Activated T-cell treated with anti-CD3 and anti-CD28 coated beads for 48 hours (primary cell): ENCODE data around the gene TRDN.
"Not testable (repeated sequence)": the region's sequence is repeated elsewhere in the genome, so short reads cannot be mapped to it uniquely, and the experiment has no call there.

ENCODE experiments used
- DNase-seq: peaks from one replicate; pipeline ENCODE4 v3.0.0-alpha.2; 2020; ENCODE audit warnings: low read depth

Gene TRDN

GRCh38 chr6:123503619-123504018 lies 133.1 kb downstream of the TRDN start:
- no peak for DNase-seq

- no peak for DNase-seq
Measured at GRCh38 chr6:123497025-123497424, 139.7 kb downstream of the TRDN start.

- DNase-seq, result no peak
Measured at GRCh38 chr6:123489589-123489988, 147.2 kb downstream of the TRDN start.

- DNase-seq, result no peak
Measured at GRCh38 chr6:123480986-123481385, 155.8 kb downstream of the TRDN start.

- DNase-seq, result not testable (repeated sequence)
Measured at GRCh38 chr6:123472025-123472702, 164.6 kb downstream of the TRDN start.

GRCh38 chr6:123467392-123467791 lies 169.4 kb downstream of the TRDN start:
- no peak for DNase-seq

GRCh38 chr6:123462152-123462551 lies 174.6 kb downstream of the TRDN start:
- DNase-seq, result no peak

- DNase-seq, result no peak
Measured at GRCh38 chr6:123458218-123458617, 178.5 kb downstream of the TRDN start.

- no peak for DNase-seq
Measured at GRCh38 chr6:123456836-123457235, 179.9 kb downstream of the TRDN start.

GRCh38 chr6:123454448-123454847 lies 182.3 kb downstream of the TRDN start:
- no peak for DNase-seq

GRCh38 chr6:123453071-123453470 lies 183.7 kb downstream of the TRDN start:
- DNase-seq, result not testable (repeated sequence)

GRCh38 chr6:123448306-123448884 lies 188.4 kb downstream of the TRDN start:
- DNase-seq, result no peak

- no peak for DNase-seq
Measured at GRCh38 chr6:123447315-123447937, 189.3 kb downstream of the TRDN start.

GRCh38 chr6:123439371-123439770 lies 197.4 kb downstream of the TRDN start:
- no peak for DNase-seq

- DNase-seq, result no peak
Measured at GRCh38 chr6:123434186-123434585, 202.6 kb downstream of the TRDN start.

GRCh38 chr6:123430970-123431369 lies 205.8 kb downstream of the TRDN start:
- no peak for DNase-seq

GRCh38 chr6:123427008-123427407 lies 209.7 kb downstream of the TRDN start:
- DNase-seq, result no peak

- no peak for DNase-seq
Measured at GRCh38 chr6:123423130-123423529, 213.6 kb downstream of the TRDN start.

- DNase-seq, result no peak
Measured at GRCh38 chr6:123420512-123420911, 216.2 kb downstream of the TRDN start.

GRCh38 chr6:123418071-123418470 lies 218.7 kb downstream of the TRDN start:
- DNase-seq, result no peak

- DNase-seq, result no peak
Measured at GRCh38 chr6:123417535-123417934, 219.2 kb downstream of the TRDN start.

- DNase-seq, result peak; percentile 4
Measured at GRCh38 chr6:123415844-123416468, 220.8 kb downstream of the TRDN start.

GRCh38 chr6:123404975-123405374 lies 231.8 kb downstream of the TRDN start:
- no peak for DNase-seq
